ENCODE measurements around the gene RPSA. TPM values are rescaled to one million over a fixed set of nuclear protein-coding genes. Genes with fewer than 3 reads are reported as not detected.
"Not testable (repeated sequence)": the region's sequence is repeated elsewhere in the genome, so short reads cannot be mapped to it uniquely, and the experiment has no call there.

The RPSA gene
- total and polyA plus RNA-seq, 3 donors from 2014 or later = 387 to 858 (median 661) TPM

DNA sequence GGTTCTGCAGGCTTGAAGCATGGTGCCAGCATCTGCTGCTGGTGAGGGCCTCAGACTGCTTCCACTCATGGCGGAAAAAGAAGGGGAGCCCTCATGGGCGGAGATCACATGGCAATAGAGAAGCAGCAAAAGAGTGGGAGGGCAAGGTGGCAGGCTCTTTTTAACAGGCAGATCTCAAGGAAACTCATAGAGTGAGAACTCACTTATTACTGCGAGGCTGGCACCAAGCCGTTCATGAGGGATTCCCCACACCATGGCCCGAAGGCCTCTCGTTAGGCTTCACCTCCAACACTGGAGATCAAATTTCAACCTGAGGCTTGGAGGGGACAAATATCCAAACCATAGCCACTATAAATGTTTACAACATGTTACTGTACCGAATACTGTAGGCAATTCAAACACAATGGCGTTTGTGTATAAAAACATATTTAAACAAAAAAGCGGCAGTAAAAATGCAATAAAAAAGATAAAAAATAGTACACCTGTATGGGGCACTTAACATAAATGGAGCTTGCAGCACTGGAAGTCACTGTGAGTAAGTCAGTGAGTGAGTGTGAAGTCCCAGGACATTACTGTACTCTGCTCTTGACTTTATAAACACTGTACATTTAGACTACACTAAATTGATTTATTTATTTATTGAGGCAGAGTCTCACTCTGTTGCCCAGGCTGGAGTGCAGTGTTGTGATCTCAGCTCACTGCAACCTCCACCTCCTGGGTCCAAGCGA, 42.1 kb downstream of the RPSA start:
- H3K36me3 ChIP-seq (ENCODE audit: low read depth, missing control alignments) = no peaks in the 10 kb centered on the region
- no peak overlapping the region for H3K27ac ChIP-seq
- no peak overlapping the region for H3K4me3 ChIP-seq
- TF ChIP-seq, protein P1, sequence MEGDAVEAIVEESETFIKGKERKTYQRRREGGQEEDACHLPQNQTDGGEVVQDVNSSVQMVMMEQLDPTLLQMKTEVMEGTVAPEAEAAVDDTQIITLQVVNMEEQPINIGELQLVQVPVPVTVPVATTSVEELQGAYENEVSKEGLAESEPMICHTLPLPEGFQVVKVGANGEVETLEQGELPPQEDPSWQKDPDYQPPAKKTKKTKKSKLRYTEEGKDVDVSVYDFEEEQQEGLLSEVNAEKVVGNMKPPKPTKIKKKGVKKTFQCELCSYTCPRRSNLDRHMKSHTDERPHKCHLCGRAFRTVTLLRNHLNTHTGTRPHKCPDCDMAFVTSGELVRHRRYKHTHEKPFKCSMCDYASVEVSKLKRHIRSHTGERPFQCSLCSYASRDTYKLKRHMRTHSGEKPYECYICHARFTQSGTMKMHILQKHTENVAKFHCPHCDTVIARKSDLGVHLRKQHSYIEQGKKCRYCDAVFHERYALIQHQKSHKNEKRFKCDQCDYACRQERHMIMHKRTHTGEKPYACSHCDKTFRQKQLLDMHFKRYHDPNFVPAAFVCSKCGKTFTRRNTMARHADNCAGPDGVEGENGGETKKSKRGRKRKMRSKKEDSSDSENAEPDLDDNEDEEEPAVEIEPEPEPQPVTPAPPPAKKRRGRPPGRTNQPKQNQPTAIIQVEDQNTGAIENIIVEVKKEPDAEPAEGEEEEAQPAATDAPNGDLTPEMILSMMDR (IDR thresholded peaks at IDR 0.05) = no peak
- TF ChIP-seq POLR2A (IDR thresholded peaks at IDR 0.05) = no peak
- intact Hi-C loops (cut with DNase I; ENCODE audit: low total_unique reads) = no loop called here
- DNase-seq = no peak
- H3K4me1 ChIP-seq = no peaks in the 10 kb centered on the region
- 69 to 75% methylated on average over 10 of the region's 10 CpGs for WGBS, 2 donors
- H3K9me3 ChIP-seq = no peaks in the 10 kb centered on the region
- H3K27me3 ChIP-seq = no peaks in the 10 kb centered on the region

DNA sequence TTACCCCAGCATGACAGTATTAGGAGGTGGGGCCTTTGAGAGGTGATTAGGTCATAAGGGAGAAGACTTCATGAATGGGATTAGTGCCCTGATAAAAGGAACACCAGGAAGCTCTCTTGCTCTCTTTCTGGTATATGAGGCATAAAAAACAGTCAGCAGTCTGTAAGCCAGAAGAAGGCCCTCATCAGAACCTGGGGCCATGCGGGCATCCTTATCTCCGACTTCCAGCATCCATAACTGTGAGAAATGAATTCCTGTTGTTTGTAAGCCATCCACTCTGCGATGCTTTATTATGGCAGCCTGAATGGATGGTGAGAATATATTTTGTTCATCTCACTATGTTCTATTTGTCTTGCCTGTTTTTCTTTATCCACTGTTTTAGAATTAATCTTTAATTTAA, 43.3 kb downstream of the RPSA start:
- Histone ChIP-seq H3K27me3 (no peaks in the 10 kb centered on the region), H3K4me3 (no peak overlapping the region), H3K36me3 (ENCODE audit: low read depth, missing control alignments) (no peaks in the 10 kb centered on the region), H3K27ac (no peak overlapping the region), H3K9me3 (no peaks in the 10 kb centered on the region), H3K4me1 (no peaks in the 10 kb centered on the region)
- intact Hi-C loops (cut with DNase I; ENCODE audit: low total_unique reads) = no loop called here
- no peak for TF ChIP-seq POLR2A (IDR thresholded peaks at IDR 0.05)
- TF ChIP-seq, protein P1 (IDR thresholded peaks at IDR 0.05) = no peak
- 64 to 77% methylated on average over 3 of the region's 3 CpGs for WGBS, 2 donors
- no peak for DNase-seq

DNA sequence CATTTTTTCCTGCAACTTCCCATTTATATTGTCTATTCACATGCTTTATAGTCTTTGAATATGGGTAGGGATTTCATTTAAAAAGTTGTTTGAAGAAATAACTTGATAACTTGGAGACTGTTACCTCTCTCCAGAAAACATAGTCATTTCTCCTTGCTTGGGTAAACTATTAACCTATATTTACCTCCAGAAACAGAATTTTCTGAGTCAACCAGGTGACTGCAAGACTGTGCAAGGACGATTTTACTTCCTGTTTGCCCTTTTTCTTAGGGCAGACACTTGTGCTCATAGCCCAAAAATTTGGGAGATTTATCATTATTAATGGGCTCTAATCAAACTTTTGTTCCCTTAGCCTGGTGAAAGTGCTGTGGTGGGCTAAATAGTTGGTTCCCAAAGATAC, 46.6 kb downstream of the RPSA start:
- Histone ChIP-seq H3K36me3 (ENCODE audit: low read depth, missing control alignments) (no peaks in the 10 kb centered on the region), H3K27ac (no peak overlapping the region), H3K4me1 (no peaks in the 10 kb centered on the region), H3K9me3 (no peaks in the 10 kb centered on the region), H3K27me3 (no peaks in the 10 kb centered on the region), H3K4me3 (no peak overlapping the region)
- intact Hi-C loops (cut with DNase I; ENCODE audit: low total_unique reads) = no loop called here
- 75 to 86% methylated on average over 1 of the region's 1 CpG for WGBS, 2 donors
- no peak for TF ChIP-seq POLR2A (IDR thresholded peaks at IDR 0.05)
- TF ChIP-seq, protein P1 (IDR thresholded peaks at IDR 0.05) = no peak
- no peak for DNase-seq

DNA sequence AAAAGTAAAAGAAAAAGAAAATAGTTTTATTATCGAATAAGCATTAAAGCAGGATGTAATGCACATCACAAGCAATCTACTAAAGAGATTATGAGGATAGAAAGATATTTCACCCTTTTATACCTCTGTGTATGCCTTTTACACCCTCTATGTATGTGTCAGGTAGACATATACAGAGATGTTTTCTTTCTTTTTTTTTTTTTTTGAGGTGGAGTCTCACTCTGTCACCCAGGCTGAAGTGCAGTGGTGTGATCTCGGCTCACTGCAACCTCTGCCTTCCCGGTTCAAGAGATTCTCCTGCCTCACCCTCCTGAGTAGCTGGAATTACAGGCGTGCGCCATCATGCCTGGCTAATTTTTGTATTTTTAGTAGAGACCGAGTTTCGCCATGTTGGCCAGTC, 47.4 kb downstream of the RPSA start:
- DNase-seq; H3K4me3 ChIP-seq; H3K36me3 ChIP-seq (ENCODE audit: low read depth, missing control alignments); H3K4me1 ChIP-seq; H3K27ac ChIP-seq; H3K9me3 ChIP-seq; H3K27me3 ChIP-seq; intact Hi-C loops (cut with DNase I; ENCODE audit: low total_unique reads): not testable (repeated sequence)
- 95 to 97% methylated on average over 7 of the region's 7 CpGs for WGBS, 2 donors

DNA sequence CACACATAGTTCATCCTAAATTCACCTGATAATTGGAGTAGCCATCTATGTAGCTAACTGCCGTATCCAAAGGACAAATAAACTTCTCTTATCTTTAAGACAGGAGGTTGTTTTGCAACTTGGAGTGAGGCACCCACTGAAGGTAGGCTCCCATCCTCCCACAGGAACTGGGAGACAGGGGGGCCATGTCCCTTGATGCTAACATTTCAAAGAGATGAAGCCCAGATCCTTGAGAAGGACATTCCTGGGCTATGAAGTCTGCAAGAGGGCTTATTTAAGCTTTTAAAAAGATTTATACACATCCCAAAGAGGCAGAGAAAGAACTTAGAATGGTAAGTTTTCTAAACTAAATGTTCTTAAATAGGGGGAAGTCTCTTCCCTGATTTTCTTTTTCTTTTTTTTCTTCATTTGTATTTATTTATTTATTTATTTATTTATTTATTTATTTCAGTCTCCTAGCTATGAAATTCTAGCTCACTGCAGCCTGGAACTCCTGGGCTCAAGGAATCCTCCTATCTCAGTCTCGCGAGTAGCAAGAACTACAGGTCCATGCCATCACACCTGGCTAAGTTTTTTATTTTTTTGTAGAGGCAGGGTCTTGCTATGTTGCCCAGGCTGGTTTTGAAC, 48.2 kb downstream of the RPSA start:
- Histone ChIP-seq H3K4me3 (no peak overlapping the region), H3K36me3 (ENCODE audit: low read depth, missing control alignments) (no peaks in the 10 kb centered on the region), H3K27me3 (no peaks in the 10 kb centered on the region), H3K27ac (no peak overlapping the region), H3K4me1 (no peaks in the 10 kb centered on the region), H3K9me3 (no peaks in the 10 kb centered on the region)
- intact Hi-C loops (cut with DNase I; ENCODE audit: low total_unique reads) = no loop called here
- no peak for TF ChIP-seq POLR2A (IDR thresholded peaks at IDR 0.05)
- DNase-seq = no peak
- 47 to 68% methylated on average over 2 to 3 of the region's 3 CpGs for WGBS, 2 donors

DNA sequence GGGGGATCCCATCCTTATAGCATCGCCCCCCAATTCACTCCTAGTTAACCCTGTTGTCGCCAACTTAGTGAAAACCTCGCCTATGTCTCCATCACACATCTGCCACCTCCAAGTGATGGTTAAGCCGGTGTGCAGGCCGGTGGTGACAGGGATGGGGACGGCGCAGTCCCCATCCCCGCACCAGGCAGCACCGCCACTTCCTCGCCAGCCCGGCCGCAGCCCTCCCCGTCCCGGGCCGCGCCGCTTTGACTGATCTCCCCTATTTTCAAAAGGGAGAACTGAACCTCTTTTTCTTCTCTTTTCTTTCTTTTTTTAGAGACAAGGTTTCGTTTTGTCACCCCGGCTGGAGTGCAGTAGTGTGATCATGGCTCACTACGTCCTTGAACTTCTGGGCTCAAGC, 49.6 kb downstream of the RPSA start:
- Histone ChIP-seq H3K4me3 (no peak overlapping the region), H3K9me3 (no peaks in the 10 kb centered on the region), H3K27me3 (no peaks in the 10 kb centered on the region), H3K36me3 (ENCODE audit: low read depth, missing control alignments) (no peaks in the 10 kb centered on the region), H3K27ac (no peak overlapping the region), H3K4me1 (no peaks in the 10 kb centered on the region)
- no peak for DNase-seq
- TF ChIP-seq, protein P1 (IDR thresholded peaks at IDR 0.05) = no peak
- TF ChIP-seq POLR2A (IDR thresholded peaks at IDR 0.05) = no peak
- intact Hi-C loops (cut with DNase I; ENCODE audit: low total_unique reads) = no loop called here
- WGBS, 2 donors = 79 to 80% methylated on average over 20 of the region's 20 CpGs
